NCI-H524 treated with DMSO at 0.1 percent for 48 hours (cell line): Measurements from ENCODE around the gene SHKBP1.

Experiments
- DNase-seq: peaks from one replicate; lab custom pipeline; 2025; lab: John Stamatoyannopoulos, UW

Gene SHKBP1

GRCh38 chr19:40603071-40603388, 26.4 kb downstream of the SHKBP1 start:
- no peak for DNase-seq

DNA sequence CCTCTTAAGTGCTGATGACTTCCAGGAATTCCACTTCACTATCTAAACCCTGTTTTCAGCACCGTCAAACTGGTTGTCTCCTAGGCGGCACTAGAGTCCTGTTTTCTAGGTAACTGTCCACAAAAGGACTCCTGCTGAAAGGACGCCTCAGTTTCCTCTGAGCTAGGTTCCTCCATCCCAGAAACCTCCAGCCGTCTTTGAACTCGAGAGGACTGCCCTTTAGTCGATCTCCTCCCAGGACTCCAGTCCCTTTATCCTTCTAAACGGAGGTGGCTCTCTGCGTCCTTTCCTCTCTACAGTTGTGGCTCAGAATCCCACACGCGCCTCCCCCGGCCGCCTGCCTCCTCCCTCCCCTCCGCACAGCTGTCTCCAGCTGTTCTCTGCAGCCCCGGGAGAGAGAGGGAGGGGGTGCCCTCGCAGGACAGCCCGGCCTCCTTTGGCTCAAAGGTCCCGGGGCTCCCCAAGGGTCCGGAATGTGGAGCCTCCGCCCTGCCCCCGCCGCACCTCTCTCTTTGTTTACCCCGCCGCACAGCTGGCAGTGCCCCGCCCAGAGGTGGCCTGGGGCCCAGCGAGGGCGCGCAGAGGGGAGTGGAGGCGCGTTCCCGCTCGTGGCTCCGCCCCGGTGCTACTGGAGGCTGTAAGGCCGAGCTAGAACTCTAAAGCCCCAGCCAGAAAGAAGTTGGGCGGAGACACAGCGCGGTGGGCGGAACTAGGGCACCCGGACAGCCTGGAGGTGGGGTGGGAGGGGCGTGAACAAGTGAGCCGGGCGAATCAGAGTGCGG, 26.9 kb downstream of the SHKBP1 start:
- DNase-seq, result no peak

DNA sequence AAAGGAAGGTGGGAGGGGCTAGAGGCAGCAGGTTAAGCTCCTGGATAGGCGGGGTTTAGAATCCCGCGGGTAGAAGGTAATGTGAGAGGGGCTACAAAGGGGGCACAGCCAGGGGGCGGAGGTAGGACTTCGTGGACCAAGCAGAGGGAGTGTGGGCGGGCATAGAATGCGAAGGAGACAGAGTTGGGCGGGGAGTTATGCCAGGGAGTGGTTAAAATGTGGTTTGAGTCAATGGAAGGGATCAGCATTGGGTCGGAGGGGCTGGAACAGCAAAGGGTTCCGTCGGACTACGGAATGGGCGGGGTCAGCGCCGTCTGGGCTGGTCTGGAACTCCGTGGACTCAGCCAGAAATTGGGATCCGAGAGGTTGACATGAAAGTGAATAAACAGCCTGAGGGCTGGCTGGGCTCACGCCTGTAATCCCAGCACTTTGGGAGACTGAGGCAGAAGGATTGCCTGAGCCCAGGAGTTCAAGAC, 27.5 kb downstream of the SHKBP1 start:
- DNase-seq, result no peak

DNA sequence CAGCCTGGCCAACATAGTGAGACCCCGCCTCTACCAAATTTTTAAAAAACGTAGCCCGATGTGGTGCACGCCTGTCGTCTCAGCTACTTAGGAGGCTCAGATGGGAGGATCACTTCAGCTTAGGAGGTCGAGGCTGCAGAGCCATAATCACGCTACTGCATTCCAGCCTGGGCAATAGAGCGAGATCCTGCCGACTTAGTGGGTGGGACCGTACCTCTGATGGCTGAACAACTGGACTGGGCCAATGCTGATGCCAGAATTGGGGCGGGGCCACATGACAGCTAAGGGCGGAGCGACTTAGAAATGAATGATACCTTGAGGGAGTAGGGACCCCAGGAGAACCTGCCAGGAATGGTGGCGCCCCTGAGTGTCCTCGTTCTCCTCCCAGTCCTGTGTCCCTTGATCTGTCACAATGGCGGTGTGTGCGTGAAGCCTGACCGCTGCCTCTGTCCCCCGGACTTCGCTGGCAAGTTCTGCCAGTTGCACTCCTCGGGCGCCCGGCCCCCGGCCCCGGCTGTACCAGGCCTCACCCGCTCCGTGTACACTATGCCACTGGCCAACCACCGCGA, 28.1 kb downstream of the SHKBP1 start:
- DNase-seq, result no peak

GRCh38 chr19:40605216-40605971, 28.7 kb downstream of the SHKBP1 start:
- no peak for DNase-seq

- no peak for DNase-seq
Observed at GRCh38 chr19:40607311-40608239, 30.9 kb downstream of the SHKBP1 start.

GRCh38 chr19:40608240-40608621, 31.6 kb downstream of the SHKBP1 start:
- no peak for DNase-seq

GRCh38 chr19:40608957-40609356, 32.3 kb downstream of the SHKBP1 start:
- DNase-seq, result no peak

DNA sequence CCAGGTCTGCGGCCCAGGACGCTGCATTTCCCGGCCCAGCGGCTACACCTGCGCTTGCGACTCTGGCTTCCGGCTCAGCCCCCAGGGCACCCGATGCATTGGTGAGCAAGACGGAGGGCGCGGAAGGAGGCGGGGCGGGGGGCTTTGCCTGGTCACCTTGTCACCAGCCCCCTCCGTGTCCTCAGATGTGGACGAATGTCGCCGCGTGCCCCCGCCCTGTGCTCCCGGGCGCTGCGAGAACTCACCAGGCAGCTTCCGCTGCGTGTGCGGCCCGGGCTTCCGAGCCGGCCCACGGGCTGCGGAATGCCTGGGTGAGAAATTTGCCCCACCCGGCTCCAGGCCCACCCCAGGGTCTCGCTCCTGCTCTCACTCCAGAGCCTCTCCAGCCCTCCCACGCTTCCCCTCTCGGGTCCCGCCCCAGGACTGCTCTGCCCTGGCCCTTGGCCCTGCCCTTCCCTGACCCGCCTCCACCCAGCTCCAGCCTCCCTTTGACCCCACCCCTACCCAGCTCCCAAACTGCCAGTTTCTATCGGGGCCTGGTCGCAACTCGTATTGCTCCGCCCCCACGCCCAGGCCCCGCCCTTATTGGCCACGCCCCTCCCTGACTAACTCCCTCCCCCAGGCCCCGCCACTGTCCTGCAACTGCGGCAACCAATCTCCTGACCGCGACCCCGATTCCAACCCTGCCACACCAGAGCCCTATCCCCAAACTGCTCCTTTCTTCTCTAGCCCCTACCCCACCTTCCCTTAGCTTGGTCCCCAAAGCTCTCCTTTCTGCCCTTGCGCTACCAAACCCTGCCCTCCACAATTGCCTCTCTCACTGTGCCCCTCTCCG, 33.1 kb downstream of the SHKBP1 start:
- DNase-seq, result no peak

DNA sequence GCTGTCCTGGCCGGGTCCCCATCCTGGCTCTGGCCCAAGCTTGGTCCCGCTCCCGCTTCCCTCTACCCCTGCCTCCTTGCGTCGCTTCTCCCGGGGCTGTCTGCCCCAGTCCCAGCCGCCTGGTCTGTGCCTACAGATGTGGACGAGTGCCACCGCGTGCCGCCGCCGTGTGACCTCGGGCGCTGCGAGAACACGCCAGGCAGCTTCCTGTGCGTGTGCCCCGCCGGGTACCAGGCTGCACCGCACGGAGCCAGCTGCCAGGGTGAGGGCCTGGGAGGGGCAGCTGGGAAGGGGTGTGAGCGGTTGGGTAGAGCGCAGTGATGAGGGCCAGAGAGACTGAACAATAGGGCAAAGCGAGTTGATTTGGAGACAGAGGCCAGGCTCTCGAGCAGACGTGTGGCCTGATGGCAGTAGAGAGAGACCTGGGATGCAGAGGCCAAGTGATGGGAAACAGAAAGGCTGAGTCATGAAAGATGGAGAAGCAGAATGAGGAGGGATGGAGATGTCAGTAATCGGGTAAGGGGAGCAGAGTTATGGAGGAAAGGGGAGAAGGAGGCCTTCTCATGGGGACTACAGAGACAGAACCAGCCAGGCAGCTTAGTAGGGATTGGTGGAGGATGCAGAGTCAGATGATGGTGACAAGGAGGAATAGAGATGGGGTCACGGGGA, 33.9 kb downstream of the SHKBP1 start:
- DNase-seq, result no peak

- DNase-seq, result no peak
Observed at GRCh38 chr19:40611096-40611495, 34.4 kb downstream of the SHKBP1 start.

- DNase-seq, result no peak
Observed at GRCh38 chr19:40611900-40612698, 35.4 kb downstream of the SHKBP1 start.

GRCh38 chr19:40612831-40613689, 36.4 kb downstream of the SHKBP1 start:
- DNase-seq, result no peak

GRCh38 chr19:40613690-40614621, 37.3 kb downstream of the SHKBP1 start:
- no peak for DNase-seq

GRCh38 chr19:40614622-40615411, 38.1 kb downstream of the SHKBP1 start:
- DNase-seq, result no peak

DNA sequence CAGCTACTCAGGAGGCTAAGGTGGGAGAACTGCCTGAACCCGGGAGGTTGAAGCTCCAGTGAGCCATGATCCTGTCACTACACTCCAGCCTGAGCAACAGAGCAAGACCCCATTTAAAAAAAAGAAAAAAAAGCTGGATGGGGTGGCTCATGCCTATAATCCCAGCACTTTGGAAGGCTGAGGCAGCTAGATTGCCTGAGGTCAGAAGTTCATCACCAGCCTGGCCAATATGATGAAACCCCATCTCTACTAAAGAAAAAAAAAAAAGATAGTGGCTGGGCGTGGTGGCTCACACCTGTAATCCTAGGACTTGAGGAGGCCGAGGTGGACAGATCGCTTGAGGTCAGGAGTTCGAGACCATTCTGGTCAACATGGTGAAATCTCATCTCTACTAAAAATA, 39.5 kb downstream of the SHKBP1 start:
- no peak for DNase-seq

DNA sequence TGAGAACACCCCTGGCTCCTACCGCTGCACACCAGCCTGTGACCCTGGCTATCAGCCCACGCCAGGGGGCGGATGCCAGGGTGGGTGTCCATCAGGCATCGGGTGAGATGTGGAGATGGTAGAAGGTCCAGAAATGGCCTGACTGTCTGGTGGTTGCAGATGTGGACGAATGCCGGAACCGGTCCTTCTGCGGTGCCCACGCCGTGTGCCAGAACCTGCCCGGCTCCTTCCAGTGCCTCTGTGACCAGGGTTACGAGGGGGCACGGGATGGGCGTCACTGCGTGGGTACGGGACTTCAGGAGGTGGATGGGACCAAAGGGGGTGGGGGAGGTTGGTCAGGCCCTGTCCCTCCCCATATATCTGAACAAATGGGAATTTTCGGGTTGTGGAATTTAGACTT, 40.3 kb downstream of the SHKBP1 start:
- no peak for DNase-seq
